ENCODE results near the gene CLASP2.

CLASP2 gene

DNA sequence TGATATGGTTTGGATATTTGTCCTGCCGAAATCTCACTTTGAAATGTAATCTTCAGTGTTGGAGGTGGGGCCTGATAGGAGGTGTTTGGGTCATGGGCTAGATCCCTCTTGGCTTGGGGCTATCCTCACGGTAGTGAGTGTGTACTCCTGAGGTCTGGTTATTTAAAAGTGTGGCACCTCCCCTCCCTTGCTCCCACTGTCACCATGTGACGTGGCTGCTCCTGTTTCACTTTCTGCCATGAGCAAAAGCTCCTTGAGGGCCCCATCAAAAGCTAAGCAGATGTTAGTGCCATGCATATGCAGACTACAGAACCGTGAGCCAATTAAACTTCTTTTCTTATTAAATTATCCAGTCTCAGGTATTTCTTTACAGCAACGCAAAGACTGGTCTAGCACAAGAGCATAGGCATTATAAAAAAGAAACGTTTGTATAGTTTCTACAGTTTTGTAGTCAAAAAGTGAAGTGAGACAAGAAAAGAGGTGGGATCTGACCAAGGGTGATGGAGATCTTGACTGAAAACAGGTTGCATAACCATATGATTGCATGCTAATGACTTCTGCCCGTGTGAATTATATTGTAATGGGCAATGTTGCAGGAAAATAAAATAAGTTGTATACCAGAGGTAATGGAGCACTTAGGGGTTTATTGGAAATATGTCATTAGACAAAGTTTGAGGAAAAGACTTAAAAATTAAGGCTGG, 28.5 kb upstream of the CLASP2 start:
- no peak overlapping the region for H3K4me3 ChIP-seq (ENCODE audit: low read depth, low read length)
- TF ChIP-seq, protein P1, sequence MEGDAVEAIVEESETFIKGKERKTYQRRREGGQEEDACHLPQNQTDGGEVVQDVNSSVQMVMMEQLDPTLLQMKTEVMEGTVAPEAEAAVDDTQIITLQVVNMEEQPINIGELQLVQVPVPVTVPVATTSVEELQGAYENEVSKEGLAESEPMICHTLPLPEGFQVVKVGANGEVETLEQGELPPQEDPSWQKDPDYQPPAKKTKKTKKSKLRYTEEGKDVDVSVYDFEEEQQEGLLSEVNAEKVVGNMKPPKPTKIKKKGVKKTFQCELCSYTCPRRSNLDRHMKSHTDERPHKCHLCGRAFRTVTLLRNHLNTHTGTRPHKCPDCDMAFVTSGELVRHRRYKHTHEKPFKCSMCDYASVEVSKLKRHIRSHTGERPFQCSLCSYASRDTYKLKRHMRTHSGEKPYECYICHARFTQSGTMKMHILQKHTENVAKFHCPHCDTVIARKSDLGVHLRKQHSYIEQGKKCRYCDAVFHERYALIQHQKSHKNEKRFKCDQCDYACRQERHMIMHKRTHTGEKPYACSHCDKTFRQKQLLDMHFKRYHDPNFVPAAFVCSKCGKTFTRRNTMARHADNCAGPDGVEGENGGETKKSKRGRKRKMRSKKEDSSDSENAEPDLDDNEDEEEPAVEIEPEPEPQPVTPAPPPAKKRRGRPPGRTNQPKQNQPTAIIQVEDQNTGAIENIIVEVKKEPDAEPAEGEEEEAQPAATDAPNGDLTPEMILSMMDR (IDR thresholded peaks at IDR 0.05; ENCODE audit: borderline replicate concordance, insufficient read depth, low read depth, low read length) = no peak

DNA sequence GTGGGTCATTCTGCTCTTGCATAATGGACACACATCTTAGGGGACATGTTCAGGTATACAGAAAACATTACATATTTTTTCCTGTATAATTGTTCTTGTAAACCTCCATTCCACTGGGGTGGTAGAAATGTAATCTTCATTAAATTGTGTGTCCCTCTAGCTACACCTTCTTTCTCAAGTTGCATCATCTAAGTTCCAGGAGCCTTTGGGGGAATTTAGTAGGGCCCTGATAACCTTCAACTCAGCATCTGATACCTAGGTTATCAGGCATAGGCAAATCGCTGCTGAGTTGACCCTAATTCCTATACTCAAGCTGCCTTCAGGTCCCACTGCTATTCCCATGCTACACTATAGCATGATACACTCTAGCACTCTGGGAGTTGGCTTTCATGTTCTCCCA, 19.1 kb upstream of the CLASP2 start:
- TF ChIP-seq, protein P1 (IDR thresholded peaks at IDR 0.05; ENCODE audit: borderline replicate concordance, insufficient read depth, low read depth, low read length) = no peak
- H3K4me3 ChIP-seq (ENCODE audit: low read depth, low read length) = no peak overlapping the region

DNA sequence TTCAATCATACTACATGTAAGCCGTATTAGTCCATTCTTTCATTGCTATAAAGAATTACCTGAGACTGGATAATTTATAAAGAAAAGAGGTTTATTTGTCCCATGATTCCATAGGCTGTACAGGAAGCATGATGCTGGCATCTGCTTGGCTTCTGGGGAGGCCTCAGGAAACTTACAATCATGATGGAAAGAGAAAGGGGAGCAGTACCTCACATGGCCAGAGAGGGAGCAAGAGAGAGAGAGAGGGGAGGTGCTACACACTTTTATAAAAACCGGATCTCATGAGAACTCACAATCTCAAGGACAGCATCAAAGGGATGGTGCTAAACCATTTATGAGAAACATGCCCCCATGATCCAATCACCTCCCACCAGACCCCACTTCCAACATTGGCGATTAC, 14.3 kb upstream of the CLASP2 start:
- TF ChIP-seq, protein P1 (IDR thresholded peaks at IDR 0.05; ENCODE audit: borderline replicate concordance, insufficient read depth, low read depth, low read length) = peak; percentile 40; the same call in 1 of the 2 replicates

DNA sequence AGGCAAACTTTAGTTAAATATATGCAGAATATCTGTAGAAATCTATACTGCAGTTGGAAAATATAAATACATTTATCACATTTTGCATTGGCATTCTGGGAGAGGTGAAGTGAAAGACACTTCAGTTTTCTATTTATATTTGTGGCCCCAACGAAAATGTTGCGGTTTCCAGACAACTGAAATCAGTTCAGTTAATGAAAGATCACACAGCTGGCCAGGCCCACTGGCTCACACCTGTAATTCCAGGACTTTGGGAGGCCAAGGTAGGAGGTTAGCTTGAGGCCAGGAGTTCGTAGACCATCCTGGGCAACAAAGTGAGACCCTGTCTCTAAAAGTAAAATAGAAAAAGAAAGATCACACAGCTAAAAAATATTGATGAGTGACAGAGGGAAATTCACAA, 11.9 kb upstream of the CLASP2 start:
- H3K4me3 ChIP-seq (ENCODE audit: low read depth, low read length) = no peak overlapping the region
- TF ChIP-seq, protein P1 (IDR thresholded peaks at IDR 0.05; ENCODE audit: borderline replicate concordance, insufficient read depth, low read depth, low read length) = no peak

More for the DNA sequence above, 14.3 kb upstream of the CLASP2 start:
- no peak overlapping the region for H3K4me3 ChIP-seq (ENCODE audit: low read depth, low read length)

DNA sequence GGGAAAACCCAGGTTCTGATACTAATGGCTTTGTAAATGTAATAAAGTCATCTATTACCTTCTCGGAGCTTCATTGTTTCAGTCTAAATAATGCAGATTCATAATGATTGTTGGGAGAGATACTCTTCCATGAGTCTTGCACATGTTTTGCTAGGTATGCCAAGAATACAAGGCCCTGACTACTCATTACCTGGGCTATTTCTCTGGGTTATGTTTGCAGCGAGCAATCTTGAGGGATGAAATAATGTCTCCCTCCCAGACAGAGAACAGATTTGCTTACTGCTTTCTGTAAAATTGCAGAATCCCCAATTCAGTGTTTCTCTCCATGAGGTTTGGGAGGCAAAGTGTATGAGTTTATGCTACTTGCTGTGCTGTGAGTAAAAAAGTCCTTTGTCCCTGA, 6.2 kb upstream of the CLASP2 start:
- H3K4me3 ChIP-seq (ENCODE audit: low read depth, low read length) = no peak overlapping the region
- TF ChIP-seq, protein P1 (IDR thresholded peaks at IDR 0.05; ENCODE audit: borderline replicate concordance, insufficient read depth, low read depth, low read length) = no peak

DNA sequence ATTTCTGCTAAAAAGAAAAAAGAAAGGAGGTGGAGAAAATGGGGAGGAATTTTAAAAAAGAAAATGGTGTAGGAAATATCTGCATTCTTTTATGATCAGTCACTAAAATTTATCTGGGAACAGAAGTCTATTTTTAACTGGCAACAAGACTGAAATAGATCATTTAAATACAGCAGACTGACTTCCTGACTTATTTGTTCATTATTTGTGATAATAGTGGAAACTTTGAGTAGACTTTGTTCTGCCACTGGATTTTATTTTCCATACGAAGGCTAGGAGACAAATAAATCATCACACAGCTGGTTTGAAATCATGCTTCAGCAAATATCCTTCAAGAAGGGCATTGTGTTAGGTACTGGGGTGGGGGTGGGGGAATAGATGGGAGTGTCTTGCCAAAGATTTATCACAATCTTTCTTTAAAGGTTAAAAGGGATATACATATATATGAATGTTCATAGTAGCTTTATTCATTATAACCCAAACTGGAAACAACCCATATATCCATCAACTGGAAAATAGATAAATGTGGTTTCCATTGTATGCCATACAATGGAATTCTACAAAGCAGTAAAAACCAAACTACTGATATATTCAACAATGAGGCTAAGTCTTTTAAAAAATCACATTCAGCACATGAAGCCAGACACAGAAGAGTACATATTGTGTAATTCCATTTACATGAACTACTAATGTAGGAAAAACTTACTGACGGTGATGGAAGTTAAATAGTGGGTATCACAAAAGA, 4.7 kb upstream of the CLASP2 start:
- TF ChIP-seq, protein P1 (IDR thresholded peaks at IDR 0.05; ENCODE audit: borderline replicate concordance, insufficient read depth, low read depth, low read length) = no peak
- H3K4me3 ChIP-seq (ENCODE audit: low read depth, low read length) = no peak overlapping the region

DNA sequence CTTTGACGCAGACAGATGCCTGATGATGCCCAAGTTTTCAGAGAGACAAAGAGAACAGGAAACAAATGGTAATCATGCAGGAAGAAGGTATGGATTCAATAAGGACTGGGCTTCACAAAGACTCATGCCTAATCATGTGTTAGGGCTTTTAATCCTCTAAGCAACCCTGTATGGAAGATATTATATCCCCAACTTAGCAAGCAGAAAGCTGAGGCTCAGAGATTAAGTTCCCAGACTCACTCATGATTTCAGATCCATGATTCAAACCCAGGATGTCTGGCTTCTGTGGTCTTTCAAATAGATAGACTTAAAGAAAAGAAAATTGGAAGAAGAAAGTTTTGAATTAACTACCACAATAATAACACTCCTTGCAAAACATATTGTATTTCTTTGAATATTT, 4.1 kb upstream of the CLASP2 start:
- H3K4me3 ChIP-seq (ENCODE audit: low read depth, low read length) = no peak overlapping the region
- TF ChIP-seq, protein P1 (IDR thresholded peaks at IDR 0.05; ENCODE audit: borderline replicate concordance, insufficient read depth, low read depth, low read length) = no peak

Data from GM12875 (cell line).